ENCODE results near the gene CRB1.

CRB1 gene

DNA sequence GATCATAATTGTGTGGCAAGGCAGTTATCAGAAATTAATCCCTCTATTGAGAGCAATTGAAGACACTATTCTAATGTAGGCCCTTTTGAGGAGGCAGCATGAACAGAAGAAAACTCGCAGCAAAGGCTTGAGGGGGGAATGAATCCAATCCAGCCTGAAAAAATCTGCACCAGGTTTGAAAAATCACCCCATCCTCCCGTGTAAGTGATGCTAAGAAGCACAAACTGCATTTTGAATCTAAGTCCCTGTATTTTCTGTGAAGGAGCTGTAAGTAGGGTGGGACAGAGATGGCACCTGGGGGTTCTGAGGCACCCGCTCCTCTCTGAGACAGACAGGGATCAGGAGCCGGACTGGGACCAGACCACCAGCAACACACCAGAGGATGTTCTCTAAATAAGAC, at the start of gene CRB1:
Gene CRB1, plus strand, starts transcription at position 241 of the 400 bp plus-strand sequence. CDS start 161 bp downstream, outside the sequence.
- no peak for FAIRE-seq

DNA sequence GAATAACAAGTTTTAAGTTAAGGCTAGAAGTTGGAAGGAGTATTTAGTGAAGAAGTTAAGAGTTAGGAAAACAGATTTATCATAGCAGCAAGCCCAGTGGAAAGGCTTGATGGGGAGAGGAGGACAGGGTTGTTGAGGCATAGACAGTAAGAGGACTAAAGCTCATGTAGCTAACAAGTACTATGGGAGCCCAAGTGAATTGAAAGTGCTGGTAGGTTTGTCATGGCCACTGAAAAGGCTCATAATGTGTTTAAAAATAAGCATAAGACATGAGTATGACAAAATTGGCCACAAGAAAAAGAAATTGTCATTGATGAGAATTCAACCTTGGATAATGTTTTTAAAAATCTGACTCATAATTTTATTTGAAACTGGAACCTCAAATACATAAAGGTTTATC, 49.2 kb upstream of the CRB1 start:
- FAIRE-seq = no peak

DNA sequence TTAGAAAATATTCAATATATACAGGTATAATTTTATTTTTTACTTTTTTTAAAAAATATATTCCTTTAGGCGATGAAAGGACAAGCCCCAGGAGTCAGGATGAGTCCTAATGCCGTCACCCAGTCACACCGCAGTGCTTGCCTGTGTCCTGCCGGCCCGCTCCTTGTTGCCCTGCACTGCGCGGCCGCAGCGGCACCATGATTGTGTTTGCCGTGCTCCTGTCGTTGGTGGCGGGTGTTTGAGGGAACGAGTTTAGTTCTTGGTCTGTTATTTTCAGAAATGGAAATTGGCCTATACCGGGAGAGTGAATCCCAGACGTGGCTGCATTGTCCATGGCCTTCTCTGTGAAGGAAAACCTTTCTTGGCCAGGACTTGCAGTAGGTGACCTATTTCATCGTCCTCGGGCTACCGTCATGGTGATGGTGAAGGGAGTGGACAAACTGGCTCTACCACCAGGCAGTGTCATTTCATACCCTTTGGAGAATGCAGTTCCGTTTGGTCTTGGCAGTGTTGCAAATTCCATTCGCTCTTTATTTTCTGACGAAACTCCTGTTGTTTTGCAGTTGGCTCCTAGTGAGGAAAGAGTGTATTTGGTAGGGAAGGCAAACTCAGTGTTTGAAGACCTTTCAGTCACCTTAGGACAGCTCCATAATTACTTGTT, 45.9 kb upstream of the CRB1 start:
- no peak for FAIRE-seq

DNA sequence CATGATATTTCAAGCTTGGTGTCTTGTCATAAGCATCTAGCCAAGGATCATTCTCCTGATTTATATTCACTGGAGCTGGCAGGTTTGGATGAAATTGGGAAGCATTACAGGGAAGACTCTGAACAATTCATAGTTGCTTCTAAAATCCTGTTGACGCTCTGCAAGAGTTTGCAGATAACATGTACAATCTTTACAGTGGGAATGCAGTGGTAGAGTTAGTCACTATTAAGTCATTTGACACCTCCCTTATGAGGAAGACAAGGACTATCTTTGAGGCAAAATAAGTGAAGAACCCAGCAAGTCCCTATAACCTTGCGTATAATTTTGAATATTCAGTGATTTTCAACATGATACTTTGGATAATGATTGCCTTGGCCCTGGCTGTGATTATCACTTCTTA, 45.3 kb upstream of the CRB1 start:
- no peak for FAIRE-seq

DNA sequence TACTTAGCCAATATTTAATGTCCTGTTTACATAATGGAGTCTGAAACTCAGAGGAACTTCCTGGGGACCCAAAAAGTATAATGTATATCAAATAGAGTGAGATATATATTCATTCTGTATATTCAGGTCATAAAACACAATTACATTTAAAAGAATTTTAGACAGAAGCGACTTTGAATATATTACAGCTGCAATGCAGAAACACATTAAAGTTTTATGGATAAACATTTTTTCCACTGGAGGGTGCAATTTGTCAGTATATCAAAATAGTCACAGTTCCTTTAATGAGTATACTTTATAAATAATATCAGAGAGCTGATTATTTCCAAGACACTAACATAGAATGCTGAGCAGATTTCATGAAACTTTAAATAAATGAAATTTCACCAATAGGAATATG, 43.9 kb upstream of the CRB1 start:
- no peak for FAIRE-seq

DNA sequence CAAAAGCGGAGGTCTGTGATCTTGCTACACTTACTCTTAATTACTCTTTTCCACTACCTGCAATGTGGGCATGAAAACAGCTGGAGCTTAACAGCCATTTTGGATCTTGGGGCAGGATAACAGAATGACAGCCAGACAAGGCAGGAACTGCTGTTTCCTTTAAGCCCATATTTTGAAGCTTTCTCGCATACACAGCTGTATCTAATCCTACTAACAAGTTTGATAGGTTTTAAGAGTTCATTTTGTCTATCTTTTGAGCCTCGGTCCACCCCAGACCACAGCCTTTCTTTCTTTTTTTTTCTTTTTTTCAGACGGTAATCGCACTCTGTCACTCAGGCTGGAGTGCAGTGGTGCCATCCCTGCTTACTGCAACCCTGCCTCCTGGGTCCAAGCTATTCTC, 42.4 kb upstream of the CRB1 start:
- no peak for FAIRE-seq

DNA sequence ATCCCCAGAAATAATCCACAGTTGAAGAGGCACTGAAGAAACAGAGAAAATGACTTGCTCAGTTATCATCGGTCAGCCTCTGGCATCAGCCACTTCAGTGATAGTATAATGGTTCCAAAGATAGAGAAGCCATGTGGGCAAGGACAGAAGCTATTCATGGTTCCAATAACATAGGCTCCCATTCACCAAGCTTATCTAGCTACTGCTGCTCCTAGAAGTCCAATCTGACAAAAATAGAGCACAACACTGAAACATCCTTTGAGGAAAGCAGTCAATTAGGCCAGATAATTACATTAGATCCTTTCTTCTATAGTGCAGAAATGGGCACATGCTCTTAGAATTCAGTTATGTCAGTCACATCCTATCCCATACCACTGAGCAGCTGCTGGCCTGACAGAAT, 33.5 kb upstream of the CRB1 start:
- FAIRE-seq = no peak

DNA sequence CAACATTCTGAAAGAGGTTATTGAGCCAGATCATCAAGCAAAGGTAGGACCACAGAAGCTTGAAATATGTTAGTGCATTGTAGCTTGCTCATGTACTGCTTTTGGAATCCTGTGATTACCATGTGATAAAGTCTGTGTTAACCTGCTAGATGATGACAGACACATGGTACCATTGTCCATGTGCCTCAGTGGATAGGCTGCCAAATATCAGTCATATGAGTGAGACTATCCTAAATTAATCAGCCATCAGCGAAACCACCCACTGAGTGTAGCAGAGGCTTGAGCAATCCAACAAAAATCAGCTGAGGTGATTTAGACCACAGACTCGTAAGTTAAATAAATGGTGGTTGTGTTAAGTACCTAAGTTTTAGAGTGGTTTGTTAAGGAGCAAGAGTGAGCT, 32.7 kb upstream of the CRB1 start:
- FAIRE-seq = no peak

DNA sequence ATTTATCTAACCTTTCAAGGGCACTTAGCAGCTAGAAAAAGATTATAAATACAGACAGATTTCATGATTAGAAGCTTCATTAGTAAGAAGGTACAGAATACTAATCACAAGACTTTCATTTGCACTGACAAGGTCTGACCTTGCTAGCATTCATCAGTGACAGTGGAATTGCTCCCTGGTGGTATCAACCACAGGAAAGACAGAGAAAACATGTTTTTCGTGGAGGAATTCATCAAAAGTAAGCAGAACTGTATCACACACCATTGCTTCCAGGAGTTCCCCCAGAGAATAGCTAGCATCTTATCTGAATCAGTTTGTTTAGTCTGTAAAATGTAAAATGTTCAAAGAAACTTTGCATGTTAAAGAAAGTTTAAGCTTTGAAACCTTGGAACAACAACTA, 20.6 kb upstream of the CRB1 start:
- no peak for FAIRE-seq

DNA sequence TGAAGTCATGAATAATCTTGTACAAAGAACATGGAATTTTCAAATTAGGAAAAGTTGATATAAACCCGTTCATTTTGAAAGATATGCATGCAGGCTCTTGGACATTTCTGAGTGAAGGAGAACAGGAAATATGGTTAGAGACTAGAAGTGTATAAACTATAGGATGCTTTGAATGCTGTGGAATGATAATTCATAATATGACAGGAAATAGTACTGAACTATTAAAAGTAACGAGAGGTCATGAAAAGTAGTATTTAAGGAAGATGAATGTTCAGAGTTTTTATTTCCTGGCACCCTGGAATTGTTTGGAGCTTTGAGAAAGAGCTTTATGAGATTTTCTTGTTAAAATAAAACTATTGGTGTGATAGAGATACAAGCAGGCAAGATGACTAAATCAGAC, 18.7 kb upstream of the CRB1 start:
- no peak for FAIRE-seq

DNA sequence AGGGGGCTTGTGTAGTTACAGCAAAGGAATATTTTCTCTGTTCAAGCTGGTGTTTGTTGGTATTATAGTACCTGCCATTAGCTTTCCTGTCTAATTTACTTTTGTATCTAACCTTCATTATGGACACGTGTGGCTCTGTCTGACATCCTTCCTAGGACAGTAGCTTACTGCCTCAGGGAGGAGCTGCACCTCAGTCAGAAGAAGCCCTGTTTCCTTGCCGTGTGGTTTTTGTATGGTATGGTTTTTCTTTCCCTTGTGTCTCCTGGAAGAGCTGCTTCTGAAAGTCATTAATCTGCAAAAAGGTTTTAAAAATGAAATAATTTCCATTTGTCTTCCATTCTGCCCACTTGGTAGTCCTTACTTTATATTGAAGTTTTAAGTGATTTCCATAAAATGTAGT, 17.4 kb upstream of the CRB1 start:
- FAIRE-seq = no peak

DNA sequence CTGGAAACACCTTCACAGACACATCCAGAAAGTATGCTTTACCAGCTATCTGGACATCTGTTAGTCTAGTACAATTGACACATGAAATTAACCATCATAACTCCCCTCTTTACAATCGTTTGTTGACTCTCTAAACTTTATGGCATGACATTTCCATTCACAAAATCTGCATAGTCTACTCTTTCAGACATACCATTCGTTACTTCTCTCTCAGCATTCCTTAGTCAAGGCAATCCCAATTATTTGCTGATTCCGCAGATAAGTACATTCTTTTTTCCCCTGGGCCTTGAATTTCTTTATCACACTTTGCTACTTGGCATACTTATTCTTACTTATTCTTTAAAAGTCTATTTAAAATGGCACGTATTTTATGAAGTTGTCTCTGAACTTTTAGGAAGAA, 15.1 kb upstream of the CRB1 start:
- FAIRE-seq = no peak

DNA sequence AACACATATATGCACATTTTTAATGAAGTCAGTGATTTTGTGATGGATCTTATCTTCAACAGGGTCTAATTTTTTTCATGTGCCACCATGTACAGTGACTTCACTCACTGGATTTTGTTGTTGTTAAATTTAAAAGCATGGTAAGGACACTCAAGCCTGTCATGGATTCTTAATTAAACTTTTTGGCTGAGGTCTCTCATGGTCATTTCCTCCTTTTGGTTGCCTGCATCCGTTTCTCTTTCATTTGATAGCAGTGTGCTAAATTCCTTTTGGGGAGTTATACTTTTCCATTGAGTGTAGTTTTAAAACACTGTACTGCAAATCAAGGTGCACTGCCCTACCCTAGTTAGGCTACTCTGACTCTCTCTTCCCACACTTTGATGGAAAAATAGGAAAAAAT, 13.2 kb upstream of the CRB1 start:
- no peak for FAIRE-seq

DNA sequence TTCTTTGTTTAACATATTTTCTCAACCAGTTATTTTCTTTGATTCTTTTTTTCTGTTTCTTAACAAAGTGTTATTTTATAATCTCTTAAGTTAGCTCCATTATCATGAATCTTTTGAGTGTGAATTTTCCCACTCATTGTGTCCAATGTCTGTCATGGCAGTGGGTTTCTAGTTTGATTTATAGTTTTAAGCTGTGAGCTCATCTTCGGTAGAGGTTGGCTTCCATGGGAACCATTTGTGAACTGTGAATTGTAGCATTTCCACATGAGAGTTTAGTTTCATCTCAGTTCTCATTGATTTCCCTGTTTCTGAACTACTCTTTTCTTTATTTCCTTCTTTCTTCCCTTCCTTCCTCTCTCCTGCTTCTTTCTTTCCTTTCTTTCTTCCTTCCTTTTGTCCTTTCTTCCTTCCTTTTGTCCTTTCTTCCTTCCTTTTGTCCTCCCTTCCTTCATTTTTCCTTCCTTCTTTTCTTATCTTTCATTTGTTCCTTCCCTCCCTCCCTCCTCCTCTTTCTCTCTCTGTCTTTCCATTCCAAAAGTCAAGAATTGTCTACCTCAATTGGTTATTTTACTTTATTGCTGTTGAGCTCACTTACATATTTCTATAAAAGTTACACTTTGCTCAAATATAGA, 3.0 kb upstream of the CRB1 start:
- FAIRE-seq = no peak

DNA sequence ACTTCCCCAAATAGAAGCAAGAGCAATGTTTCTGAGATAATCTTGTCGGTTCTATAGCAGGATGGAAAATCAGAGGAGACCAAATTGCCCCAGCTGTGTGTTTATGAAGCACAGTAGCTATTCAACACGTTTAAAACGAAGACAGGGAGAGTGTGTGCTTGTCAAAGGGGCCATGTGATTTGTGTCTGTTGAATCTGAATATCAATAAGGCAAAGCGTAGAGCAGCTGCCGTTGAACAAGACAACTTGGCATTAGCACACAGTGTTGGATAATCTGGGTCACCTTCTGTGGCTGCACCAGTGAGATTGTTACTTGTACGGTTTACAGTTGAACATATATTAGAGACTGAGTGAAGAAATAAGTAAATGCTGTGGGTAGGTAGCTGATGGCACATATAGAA, 1.0 kb downstream of the CRB1 start:
- no peak for FAIRE-seq

DNA sequence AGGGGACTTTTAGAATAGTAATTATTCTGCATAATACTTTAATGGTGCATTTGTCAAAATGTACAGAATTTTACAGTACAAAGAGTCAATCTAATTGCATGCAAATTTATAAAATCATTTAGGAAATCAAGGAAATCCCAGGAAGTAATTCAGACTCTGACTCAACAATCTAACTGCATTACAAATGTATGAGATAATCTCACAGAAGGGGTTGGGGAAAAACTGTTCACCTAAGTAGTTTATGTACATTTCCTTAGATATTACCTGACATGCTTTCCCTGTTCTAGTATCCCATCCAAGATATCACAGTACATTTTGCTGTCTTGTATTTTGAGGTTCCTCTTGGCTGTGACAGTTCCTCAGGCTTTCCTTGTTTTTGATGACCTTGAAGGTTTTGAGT, 4.7 kb downstream of the CRB1 start:
- FAIRE-seq = no peak

DNA sequence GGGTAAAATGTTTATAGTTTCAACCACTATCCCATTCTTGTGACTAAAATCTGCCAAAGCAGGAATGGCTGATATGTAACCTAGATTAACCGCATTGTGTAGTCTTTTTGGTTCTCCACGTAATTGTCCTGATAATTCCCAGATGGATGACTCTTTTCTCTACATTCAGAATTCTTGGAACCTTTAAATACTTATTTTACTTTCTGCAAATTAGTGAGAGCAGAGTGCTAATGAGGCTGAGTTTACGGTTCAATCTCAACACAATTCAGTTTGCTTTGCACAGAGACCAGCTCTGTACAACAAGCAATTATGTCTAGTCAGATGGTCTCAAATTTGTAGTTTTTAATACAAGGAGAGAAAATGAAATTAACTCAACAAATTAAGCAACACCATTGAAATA, 9.1 kb downstream of the CRB1 start:
- FAIRE-seq = no peak

DNA sequence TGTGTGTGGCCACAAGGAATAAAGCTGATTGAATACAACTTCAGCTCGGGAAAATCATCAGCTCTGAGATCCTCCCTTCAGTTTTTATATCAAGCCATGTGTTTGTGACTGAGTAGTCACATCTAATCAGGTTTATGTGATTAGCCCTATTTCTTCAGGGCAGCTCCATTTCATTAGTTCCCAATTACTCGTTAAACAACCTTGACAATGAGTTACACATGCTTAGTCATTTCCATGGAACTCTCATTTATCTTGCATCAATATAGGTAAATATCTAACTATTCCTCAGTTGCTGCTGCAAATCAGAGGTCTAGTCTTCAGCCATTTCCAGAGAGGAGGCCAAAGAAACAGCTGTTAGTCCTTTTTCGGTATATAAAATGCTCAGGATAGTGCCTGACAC, 16.3 kb downstream of the CRB1 start:
- no peak for FAIRE-seq

DNA sequence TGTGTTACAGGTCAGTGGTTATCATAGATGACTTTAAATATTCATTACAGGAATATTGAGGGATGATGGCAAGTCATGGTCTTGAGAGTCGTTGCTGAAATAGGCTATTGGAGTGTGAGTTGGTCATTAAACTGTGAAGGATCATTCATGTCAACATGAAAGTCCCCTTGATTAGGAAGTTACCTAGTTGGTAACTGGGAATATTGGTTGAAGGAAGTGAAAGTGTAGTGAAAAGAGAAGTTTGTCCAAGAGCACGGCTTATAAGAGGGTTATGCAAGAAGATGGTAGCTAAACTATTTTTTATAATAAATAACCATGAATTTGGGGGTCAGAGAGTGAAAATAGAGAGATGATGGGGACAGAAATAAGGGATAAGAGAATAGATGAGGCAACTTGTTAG, 16.9 kb downstream of the CRB1 start:
- FAIRE-seq = no peak

DNA sequence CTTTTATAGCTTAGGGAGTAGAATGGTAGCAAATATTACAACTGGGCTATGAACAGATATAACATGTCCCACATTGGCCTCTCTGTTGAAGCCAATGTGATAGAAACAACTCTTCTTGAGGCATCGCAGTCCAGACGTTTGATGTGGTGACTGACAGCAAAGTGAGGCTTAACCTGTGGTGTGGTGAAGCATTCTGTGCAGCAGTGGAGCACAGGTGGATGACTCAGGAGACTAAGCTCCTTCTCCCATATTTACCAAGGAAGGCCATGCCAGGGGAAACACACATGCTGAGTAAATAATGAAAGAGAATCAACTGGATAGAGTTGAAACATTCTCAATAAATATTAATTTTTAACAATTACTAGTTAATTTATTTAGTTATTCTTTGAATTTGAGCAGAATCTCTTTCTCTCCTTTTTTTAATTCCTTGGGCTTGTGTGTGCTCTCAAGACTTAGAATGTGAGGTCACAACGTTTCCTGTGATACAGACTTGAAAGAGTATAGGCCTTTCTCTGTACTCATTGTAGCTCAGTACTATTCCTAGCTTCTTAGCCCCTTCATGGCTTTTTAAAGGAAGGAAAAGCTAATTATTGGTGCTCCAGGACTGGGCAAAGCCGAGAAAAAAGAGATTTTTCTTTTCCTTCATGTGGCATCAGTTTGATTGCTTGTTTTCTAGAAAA, 17.6 kb downstream of the CRB1 start:
- no peak for FAIRE-seq

DNA sequence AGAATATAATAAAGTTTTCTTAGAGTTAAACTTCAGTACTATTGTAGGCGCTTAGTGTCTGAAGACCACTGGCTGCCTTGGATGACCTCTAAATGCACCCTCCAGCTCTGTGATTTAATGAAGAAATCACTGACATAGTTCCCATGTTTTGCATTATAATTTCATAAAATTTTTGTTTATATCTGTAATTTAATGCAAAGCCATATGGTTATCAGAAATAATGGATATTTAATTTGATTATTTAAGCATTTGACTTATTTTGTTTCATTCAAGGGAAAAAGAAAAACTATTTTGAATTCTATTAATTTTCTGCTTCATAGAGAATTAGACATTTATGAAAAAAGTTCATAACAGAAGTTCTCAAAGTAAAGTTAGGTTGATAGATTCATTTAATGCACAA, 18.6 kb downstream of the CRB1 start:
- FAIRE-seq = peak; percentile 78

DNA sequence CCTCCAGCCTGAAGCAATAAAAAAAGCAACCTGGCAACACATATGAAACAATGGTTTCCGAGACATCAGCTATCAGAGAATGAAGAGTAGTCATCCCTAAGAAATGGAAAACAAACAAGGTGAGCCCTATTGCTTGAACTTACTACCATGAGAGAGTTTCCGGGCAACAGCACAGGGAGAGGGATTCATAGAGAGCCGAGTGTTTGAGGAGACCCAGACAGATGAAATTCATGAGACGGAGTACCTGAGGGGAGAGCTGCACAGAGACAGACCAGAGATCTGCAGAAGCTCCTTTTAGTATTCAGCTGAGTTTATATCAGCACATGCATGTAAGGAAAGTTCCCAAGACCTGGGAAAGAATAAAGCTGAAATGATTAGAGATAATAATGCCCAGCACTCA, 19.8 kb downstream of the CRB1 start:
- FAIRE-seq = no peak

DNA sequence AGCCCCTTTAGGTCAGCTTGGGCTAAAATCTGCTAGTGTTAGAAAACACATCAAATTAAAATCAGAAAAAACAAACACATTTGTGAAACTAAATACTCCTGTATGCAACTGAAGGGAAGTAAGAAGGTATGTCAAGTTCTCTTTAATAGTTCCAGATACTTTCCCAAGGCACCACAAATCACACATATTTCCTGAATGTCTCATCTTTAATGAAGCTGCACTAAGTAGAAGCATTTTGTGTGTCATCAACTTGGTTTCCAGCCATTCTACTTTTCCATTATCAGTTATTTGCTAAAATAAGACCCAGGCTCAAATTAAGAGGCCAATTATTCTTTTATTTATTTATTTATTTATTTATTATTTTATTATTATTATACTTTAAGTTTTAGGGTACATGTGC, 34.7 kb downstream of the CRB1 start:
- no peak for FAIRE-seq

DNA sequence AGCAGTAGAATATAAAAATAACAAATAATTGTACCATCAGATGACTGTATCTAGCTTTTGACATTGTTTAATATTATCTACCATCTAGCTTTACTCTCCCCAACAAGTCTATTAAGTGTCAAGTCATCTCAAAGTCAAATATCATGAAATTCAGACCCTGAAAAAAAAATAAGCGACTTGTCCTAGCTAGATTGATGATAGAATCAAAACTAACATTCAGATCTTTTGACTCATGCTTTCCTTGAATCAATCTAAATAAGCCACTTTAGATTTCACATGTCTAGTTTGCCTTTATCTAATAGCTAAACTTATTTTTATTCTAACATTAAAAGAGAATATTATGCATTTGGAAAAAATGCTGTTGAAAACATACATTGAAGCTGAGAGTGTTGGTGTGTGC, 35.4 kb downstream of the CRB1 start:
- FAIRE-seq = peak; percentile 50

Measured in TTC549 (cell line).